ENCODE results near the gene UVRAG.

Gene UVRAG

GRCh38 chr11:75855206-75855605 is 40.2 kb downstream of the UVRAG start:
- Histone ChIP-seq H2AFZ (ENCODE audit: low read length) (no peak overlapping the region), H3K9ac (ENCODE audit: low read length) (no peak overlapping the region), H3K9me3 (ENCODE audit: low read length) (no peaks in the 10 kb centered on the region), H3K36me3 (ENCODE audit: insufficient read depth, low read length) (peaks cover 30% of the 10 kb centered on the region), H4K20me1 (ENCODE audit: insufficient read depth, low read length) (no peaks in the 10 kb centered on the region), H3K4me3 (ENCODE audit: low read depth, low read length, poor library complexity, severe bottlenecking) (no peak overlapping the region), H3K27me3 (ENCODE audit: insufficient read depth, low read length) (no peaks in the 10 kb centered on the region), H3K4me2 (ENCODE audit: low read length) (no peak overlapping the region), H3F3A (ENCODE audit: insufficient read depth, low read length) (no peaks in the 10 kb centered on the region), H3K79me2 (ENCODE audit: insufficient read depth, low read length) (peaks cover 22% of the 10 kb centered on the region), H3K27ac (ENCODE audit: low read depth, low read length, poor library complexity, severe bottlenecking) (no peak overlapping the region), H3K4me1 (ENCODE audit: insufficient read depth, low read length, severe bottlenecking) (peaks cover 7% of the 10 kb centered on the region), H3K9me2 (ENCODE audit: low read depth, low read length) (no peaks in the 10 kb centered on the region)
- no peak for TF ChIP-seq CTCF (IDR thresholded peaks at IDR 0.05; ENCODE audit: low read length)
- no peak for TF ChIP-seq EZH2 (IDR thresholded peaks at IDR 0.05; ENCODE audit: borderline replicate concordance, low read length)

GRCh38 chr11:75856912-75857311 is 41.9 kb downstream of the UVRAG start:
- Histone ChIP-seq H4K20me1 (ENCODE audit: insufficient read depth, low read length) (no peaks in the 10 kb centered on the region), H3K36me3 (ENCODE audit: insufficient read depth, low read length) (peaks cover 41% of the 10 kb centered on the region), H3K27ac (ENCODE audit: low read depth, low read length, poor library complexity, severe bottlenecking) (no peak overlapping the region), H3K4me3 (ENCODE audit: low read depth, low read length, poor library complexity, severe bottlenecking) (no peak overlapping the region), H3K27me3 (ENCODE audit: insufficient read depth, low read length) (no peaks in the 10 kb centered on the region), H2AFZ (ENCODE audit: low read length) (no peak overlapping the region), H3K9me2 (ENCODE audit: low read depth, low read length) (no peaks in the 10 kb centered on the region), H3K9me3 (ENCODE audit: low read length) (no peaks in the 10 kb centered on the region), H3K9ac (ENCODE audit: low read length) (no peak overlapping the region), H3K4me1 (ENCODE audit: insufficient read depth, low read length, severe bottlenecking) (no peaks in the 10 kb centered on the region), H3K79me2 (ENCODE audit: insufficient read depth, low read length) (peaks cover 9% of the 10 kb centered on the region; the same call in 1 of the 2 replicates), H3F3A (ENCODE audit: insufficient read depth, low read length) (no peaks in the 10 kb centered on the region), H3K4me2 (ENCODE audit: low read length) (no peak overlapping the region)
- TF ChIP-seq CTCF (IDR thresholded peaks at IDR 0.05; ENCODE audit: low read length) (no peak), EZH2 (IDR thresholded peaks at IDR 0.05; ENCODE audit: borderline replicate concordance, low read length) (no peak)

GRCh38 chr11:75858042-75858441 is 43.0 kb downstream of the UVRAG start:
- H3K4me3 ChIP-seq (ENCODE audit: low read depth, low read length, poor library complexity, severe bottlenecking): no peak overlapping the region
- H2AFZ ChIP-seq (ENCODE audit: low read length): no peak overlapping the region
- no peaks in the 10 kb centered on the region for H3K9me3 ChIP-seq (ENCODE audit: low read length)
- no peak overlapping the region for H3K4me2 ChIP-seq (ENCODE audit: low read length)
- no peaks in the 10 kb centered on the region for H3F3A ChIP-seq (ENCODE audit: insufficient read depth, low read length)
- no peaks in the 10 kb centered on the region for H3K9me2 ChIP-seq (ENCODE audit: low read depth, low read length)
- TF ChIP-seq CTCF (IDR thresholded peaks at IDR 0.05; ENCODE audit: low read length): no peak
- TF ChIP-seq EZH2 (IDR thresholded peaks at IDR 0.05; ENCODE audit: borderline replicate concordance, low read length): no peak
- H3K36me3 ChIP-seq (ENCODE audit: insufficient read depth, low read length): peaks cover 42% of the 10 kb centered on the region
- H3K4me1 ChIP-seq (ENCODE audit: insufficient read depth, low read length, severe bottlenecking): no peaks in the 10 kb centered on the region
- H4K20me1 ChIP-seq (ENCODE audit: insufficient read depth, low read length): no peaks in the 10 kb centered on the region
- H3K27ac ChIP-seq (ENCODE audit: low read depth, low read length, poor library complexity, severe bottlenecking): no peak overlapping the region
- H3K79me2 ChIP-seq (ENCODE audit: insufficient read depth, low read length): peaks cover 9% of the 10 kb centered on the region; the same call in 1 of the 2 replicates
- no peaks in the 10 kb centered on the region for H3K27me3 ChIP-seq (ENCODE audit: insufficient read depth, low read length)
- H3K9ac ChIP-seq (ENCODE audit: low read length): no peak overlapping the region

Measured in OCI-LY1 (cell line).